HL-60/S4 (cell line): ENCODE data around the gene VPS50.
"Not testable (repeated sequence)": the region's sequence is repeated elsewhere in the genome, so short reads cannot be mapped to it uniquely, and the experiment has no call there.

ENCODE experiments used
- in situ Hi-C: fragments of 300-500 bp; cut with MboI; formaldehyde crosslinking; loops from 2 replicates; pipeline ENCODE4 v1.14.3; 2022; ENCODE audit warnings: low sequenced_read_pairs

The VPS50 gene

GRCh38 chr7:93316730-93317129 is 84.6 kb downstream of the VPS50 start:
- in situ Hi-C loops: no loop called here

- in situ Hi-C loops: no loop called here
These were observed 88.7 kb downstream of the VPS50 start for GRCh38 chr7:93320887-93321286.

DNA sequence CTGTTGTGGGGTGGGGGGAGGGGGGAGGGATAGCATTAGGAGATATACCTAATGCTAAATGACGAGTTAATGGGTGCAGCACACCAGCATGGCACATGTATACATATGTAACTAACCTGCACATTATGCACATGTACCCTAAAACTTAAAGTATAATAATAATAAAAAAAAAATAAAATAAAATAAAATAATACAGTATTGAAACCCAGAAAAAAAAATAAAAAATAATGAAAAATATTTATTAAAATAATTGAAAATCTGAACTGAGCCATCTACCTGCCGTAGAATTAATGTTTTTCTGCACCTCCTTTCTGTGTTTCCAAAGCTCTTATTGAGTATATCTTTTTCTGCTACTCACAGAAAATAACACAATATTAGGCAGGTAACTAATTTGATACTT is 94.1 kb downstream of the VPS50 start:
- in situ Hi-C loops: not testable (repeated sequence)

DNA sequence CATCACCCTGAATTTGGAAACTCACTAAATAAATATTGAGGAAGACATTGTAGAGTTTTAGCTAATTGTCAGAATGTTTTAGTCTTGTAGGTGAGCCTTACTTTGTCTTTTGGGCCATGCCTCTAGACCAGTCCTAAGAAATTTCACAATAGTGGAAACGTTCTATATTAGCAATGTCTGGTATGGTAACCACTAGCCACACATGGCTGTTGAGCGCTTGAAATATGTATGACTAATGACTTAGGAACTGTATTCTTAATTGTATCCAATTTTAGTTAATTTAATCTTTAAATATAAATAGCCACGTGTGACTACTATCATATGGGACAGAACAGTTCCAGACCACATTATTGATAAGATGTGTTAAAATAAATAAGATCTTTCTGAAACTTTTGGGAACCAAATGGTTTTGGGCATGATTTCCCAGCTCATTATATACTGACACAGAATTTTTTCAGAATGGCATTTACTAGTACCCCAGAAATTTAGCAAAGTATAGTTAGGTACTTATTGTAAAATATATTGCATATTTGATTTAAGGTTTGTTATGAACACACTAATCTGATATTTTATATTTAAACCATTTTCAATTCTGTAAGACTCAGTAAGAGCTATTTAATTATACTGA is 95.0 kb downstream of the VPS50 start:
- in situ Hi-C loops: no loop called here

- in situ Hi-C loops: no loop called here
These were observed 99.5 kb downstream of the VPS50 start for GRCh38 chr7:93331706-93332105.

GRCh38 chr7:93332172-93332571 is 100.0 kb downstream of the VPS50 start:
- in situ Hi-C loops: no loop called here

- in situ Hi-C loops: no loop called here
These were observed 104.9 kb downstream of the VPS50 start for GRCh38 chr7:93337052-93337451.

DNA sequence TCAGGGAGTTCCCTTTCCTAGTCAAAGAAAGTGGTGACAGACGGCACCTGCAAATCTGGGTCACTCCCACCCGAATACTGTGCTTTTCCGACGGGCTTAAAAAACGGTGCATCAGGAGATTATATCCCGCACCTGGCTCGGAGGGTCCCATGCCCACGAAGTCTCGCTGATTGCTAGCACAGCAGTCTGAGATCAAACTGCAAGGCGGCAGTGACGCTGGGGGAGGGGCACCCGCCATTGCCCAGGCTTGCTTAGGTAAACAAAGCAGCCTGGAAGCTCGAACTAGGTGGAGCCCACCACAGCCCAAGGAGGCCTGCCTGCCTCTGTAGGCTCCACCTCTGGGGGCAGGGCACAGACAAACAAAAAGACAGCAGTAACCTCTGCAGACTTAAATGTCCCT is 110.0 kb downstream of the VPS50 start:
- in situ Hi-C loops: not testable (repeated sequence)

- in situ Hi-C loops: no loop called here
These were observed 118.2 kb downstream of the VPS50 start for GRCh38 chr7:93350338-93350737.

GRCh38 chr7:93352881-93353280 is 120.7 kb downstream of the VPS50 start:
- in situ Hi-C loops: no loop called here

- in situ Hi-C loops: no loop called here
These were observed 122.6 kb downstream of the VPS50 start for GRCh38 chr7:93354815-93355214.

DNA sequence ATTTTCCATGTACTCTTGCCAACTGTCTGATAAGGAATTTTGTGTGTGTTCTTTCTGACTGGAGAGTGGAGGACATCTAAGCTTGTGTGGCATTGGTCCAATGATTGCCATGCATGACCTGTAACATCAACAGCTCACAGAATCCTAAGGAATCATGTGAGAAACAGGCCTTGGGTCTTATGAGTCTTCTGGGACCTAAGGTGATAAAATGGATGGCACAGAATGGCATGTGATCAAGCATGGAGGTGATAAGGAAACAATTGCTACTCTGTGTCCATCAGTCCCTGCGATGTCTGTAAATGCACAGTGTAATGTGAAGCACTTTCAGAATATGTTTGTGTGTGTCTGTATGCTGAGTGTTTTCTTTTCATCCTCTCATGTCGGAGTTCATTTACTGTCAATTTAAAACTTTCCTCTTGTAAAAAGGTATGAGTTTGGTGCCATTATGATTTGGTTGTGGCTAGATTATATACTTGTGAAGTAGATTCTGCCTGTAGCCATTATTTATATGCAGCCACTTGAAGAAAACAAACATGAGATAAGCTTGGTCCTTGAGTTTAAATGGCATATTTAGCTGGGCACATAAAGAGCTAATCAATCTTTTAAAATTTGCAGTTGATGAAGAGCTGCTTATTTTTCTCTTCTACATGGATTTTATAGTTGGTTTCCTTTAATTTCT is 127.5 kb downstream of the VPS50 start:
- in situ Hi-C loops: no loop called here

GRCh38 chr7:93361853-93362252 is 129.7 kb downstream of the VPS50 start:
- in situ Hi-C loops: no loop called here

DNA sequence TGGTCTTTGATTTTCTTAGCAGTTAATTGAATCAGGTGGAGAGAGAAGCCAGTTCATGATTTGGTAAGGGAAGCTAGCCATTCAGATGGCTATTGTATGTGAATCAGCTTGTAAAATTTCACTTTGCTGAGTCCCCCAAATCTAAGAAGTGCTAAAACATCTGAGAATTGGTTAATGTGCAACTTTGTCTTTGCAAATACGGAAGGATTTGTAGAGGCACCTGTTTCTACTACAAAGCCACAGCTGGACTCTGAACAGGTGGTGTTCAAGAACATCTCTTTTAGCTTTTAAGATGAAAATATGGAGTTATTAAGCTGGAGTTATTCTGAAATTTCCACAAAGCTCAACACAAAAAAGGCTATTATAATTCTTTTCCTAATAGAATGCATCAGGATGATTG is 132.6 kb downstream of the VPS50 start:
- in situ Hi-C loops: no loop called here

GRCh38 chr7:93365341-93365740 is 133.2 kb downstream of the VPS50 start:
- in situ Hi-C loops: no loop called here

DNA sequence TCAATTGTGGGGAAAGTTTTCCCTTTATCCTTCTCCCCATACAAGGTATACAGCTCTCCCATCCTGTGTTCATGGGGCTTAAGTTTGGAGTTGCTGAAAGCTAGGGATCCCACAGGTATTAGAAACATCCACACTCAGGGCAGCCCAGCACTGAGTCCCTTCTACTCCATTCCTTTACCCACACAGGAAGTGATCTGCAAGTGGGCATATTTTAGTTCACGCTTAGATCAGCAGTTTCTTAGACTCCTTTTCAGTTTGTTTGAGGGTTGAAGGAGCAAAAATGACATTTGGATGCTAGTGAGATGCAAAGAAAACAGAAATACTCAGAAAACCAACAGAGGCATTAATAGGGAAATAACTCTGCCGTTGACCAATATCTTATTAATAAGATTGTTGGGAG is 134.7 kb downstream of the VPS50 start:
- in situ Hi-C loops: no loop called here

DNA sequence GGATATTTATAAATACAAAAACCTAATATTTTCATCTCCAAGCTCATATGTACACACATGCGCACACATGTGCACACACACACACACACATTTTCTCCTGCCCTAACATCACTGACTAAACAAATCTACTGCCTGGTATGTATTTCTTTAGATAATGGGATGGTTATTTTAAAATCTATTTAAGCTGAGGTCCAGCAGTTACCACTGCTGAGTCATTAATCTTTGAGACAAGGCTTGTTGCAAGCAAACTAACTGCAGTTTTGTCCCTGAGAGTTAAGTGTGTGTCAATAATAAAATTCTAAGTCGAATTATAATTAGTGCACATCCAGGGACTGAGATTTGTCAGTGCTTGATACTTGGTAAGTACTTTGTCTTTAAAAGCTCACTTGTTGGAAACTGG is 135.1 kb downstream of the VPS50 start:
- in situ Hi-C loops: no loop called here

DNA sequence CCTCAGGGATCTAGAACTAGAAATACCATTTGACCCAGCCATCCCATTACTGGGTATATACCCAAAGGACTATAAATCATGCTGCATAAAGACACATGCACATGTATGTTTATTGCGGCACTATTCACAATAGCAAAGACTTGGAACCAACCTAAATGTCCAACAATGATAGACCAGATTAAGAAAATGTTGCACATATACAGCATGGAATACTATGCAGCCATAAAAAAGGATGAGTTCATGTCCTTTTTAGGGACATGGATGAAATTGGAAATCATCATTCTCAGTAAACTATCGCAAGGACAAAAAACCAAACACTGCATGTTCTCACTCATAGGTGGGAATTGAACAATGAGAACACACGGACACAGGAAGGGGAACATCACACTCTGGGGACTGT is 138.8 kb downstream of the VPS50 start:
- in situ Hi-C loops: not testable (repeated sequence)

DNA sequence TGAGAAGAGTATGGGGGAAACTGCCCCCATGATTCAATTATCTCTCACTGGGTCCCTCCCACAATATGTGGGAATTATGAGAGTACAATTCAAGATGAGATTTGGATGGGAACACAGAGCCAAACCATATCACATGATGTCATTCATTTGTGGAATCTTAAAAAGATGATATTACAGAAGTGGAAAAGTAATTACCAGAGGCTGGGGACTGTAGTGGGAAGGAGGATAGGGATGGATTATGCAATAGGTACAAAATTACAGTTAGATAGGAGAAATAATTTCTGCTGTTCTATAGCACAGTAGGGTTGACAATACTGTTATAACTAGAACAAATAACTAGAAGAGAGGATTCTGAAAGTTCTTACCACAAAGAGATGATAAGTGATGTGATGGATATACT is 141.4 kb downstream of the VPS50 start:
- in situ Hi-C loops: no loop called here

DNA sequence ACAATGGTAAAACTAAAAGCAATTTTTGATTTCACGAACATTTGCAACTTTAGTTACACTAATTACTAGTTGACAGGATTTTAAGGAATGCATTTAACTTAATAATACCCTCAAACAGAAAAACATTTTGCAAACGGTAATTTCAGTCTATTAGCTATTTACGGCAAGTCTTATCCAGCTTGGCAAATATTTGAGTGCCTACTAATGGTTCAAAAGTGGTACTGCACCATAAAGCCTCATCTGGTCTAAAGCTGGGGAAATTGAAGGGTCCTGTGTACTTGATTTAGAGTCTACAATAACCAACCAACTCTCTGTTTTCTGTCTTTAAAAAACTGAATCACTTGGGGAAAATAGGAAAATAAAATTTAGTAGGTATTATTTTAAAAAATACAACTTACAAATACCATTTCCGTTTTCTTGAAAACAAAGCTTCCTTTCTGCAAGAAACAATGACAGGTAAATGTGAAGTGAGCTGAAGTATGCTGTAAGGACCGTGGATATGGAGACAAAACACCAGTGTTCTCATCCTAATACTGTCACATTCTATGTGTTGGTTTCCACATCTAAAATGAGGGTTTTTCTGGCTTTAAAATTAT is 142.3 kb downstream of the VPS50 start:
- in situ Hi-C loops: no loop called here

DNA sequence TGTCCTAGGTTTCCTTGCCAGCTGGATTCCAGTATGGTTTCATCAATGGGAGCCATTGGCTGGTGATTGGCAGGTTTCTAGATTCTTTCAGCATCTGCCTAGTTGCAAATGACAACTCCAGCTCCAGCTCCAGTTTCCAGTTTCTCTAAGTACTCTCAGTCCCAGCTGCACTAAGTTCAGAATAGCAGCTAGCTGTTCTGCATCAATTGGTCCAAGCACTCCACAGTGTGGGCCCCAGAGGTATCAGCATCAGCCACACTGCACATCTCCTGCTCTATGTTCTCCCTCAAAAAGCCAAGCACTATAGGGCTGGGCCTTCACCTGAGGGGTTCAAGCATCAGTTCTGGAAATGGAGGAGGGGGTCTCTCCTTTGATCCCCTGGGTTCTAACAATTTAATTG is 143.4 kb downstream of the VPS50 start:
- in situ Hi-C loops: no loop called here

DNA sequence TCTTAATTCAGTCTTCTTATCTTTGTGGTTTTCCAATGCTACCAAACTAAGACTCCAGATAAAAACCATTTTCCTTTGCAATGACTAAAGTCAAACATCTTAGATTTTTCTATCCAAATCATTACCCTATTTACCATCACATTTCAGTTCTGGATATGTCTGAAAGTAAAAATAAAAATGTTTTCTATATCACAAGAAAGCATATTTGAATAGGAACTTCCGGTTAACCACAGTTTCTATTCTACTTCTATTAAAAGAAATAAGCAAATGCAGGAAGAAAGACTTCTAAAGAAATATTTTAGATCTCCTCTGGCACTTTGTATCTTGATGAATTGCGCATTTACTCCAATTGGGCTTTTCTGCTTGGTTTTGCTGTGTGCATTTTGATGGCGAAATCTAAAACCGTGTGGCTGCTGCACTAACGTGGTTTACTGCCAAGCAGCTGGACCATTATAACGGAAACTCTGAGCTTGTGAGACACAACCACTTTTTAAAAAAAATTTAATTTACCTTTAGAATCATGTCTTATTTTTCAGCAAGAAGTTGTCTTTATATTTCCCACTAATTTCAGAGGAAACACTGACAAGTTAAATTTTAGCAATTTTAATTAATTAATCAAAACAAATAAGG is 146.1 kb downstream of the VPS50 start:
- in situ Hi-C loops: no loop called here
